IPS-20b (cell line): ENCODE measurements around the gene ADCY1.

Source experiments
- H3K27ac ChIP-seq: one replicate; pipeline ENCODE4 v1.5.1; 2013; ENCODE audit warnings: low read length
- H3K27me3 ChIP-seq: 2 replicates; pipeline ENCODE4 v1.6.1; 2013; ENCODE audit warnings: mild to moderate bottlenecking, low read length, inconsistent platforms; ENCODE audit not compliant: insufficient read depth
- H3K36me3 ChIP-seq: 2 replicates; pipeline ENCODE4 v1.6.1; 2013; ENCODE audit warnings: low read depth, mild to moderate bottlenecking, inconsistent platforms, low read length, moderate library complexity; ENCODE audit not compliant: insufficient read depth
- H3K4me1 ChIP-seq: 2 replicates; pipeline ENCODE4 v1.6.1; 2013; ENCODE audit warnings: mild to moderate bottlenecking, control low read depth, inconsistent platforms, low read length, moderate library complexity; ENCODE audit not compliant: insufficient read depth
- H3K4me3 ChIP-seq: 2 replicates; pipeline ENCODE4 v1.5.1; 2013; ENCODE audit warnings: mild to moderate bottlenecking, low read length, inconsistent platforms
- H3K9ac ChIP-seq: 2 replicates; pipeline ENCODE4 v1.6.1; 2013; ENCODE audit warnings: low read depth, mild to moderate bottlenecking, inconsistent platforms, low read length, moderate library complexity
- H3K9me3 ChIP-seq: 2 replicates; pipeline ENCODE4 v1.6.1; 2013; ENCODE audit warnings: mild to moderate bottlenecking, low read depth, low read length, inconsistent platforms; ENCODE audit not compliant: insufficient read depth

Gene ADCY1

DNA sequence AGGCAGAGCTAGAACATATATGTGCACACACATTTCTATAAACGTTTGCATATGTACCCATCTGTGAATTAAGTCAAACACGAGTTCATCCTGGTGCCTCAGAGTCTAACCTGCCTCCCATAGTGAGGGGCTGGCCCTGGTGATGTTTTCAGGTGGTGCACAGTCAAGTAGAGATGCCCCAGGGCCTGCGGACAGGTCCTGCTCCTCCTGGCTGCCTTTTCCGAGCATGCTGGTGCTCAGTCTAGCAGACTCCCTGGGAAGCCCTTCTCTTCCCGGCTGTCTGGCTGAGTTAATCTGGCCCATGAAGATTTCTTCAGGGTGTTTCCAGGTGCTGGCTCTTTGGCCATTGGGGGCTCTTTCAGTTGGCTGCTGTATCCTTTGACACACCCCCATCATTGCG, 14.3 kb downstream of the ADCY1 start:
- Histone ChIP-seq H3K9ac (no peak overlapping the region), H3K36me3 (no peaks in the 10 kb centered on the region), H3K4me3 (no peak overlapping the region), H3K4me1 (no peaks in the 10 kb centered on the region; the same call in 1 of the 2 replicates), H3K27me3 (no peaks in the 10 kb centered on the region), H3K9me3 (no peaks in the 10 kb centered on the region), H3K27ac (no peak overlapping the region)

DNA sequence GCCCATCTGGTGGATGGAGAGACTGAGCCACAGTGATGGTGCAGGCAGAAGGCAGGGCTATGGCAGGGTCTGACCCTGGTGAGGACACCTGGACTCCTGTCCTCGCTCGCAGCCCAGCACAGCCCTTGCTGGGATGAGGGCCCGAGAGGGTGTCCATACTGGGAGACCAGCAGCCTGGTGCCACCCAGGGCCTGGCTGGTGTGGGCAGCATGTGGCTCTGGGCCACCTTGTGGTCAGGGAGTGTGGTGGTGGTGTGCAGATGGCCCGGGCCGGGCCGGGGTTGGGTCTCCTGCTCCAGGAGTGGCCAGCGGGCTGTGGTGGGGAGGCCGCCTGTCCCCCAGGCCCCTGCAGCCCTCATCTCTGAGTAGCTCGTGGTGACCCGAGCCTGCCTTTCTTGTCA, 14.9 kb downstream of the ADCY1 start:
- H3K27ac ChIP-seq: no peak overlapping the region
- no peaks in the 10 kb centered on the region for H3K36me3 ChIP-seq
- H3K4me3 ChIP-seq: no peak overlapping the region
- no peaks in the 10 kb centered on the region for H3K9me3 ChIP-seq
- H3K4me1 ChIP-seq: no peaks in the 10 kb centered on the region
- H3K9ac ChIP-seq: no peak overlapping the region
- H3K27me3 ChIP-seq: no peaks in the 10 kb centered on the region

DNA sequence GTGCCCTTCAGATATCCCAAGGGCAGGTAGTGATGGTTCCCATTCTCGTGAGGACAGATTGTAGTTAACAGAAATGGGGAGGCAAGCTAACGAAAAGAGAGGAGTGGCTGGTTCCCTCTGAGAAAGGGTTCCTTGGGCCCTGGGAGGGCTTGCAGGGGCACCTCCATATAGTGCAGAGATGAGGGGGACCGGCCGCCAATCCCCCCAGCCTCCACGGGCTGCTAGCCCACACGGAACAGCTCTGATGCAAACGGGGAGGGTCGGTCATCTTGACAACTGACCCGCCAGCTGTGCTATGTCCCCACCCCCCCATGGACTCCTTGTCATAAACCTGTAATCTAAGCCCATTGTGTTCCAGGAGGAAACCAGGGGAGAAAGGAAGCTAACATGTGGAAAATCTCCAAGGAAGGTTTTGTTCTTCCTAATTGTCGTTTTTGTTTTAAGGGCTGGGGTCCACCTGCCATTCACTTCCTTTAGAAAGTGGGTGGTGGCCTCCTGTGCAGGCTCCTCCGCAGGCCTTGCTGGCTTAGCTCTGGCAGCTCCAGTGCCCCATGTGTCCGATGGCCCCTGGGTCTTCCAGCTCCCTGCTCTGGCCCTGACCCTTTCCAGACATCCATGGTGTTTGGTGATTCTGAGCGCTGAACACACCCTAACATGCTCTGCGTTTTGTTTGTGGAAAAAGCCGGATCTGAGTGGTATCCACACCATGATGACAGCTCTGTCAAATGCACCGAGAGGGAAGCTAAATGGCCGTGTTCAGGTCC, 15.9 kb downstream of the ADCY1 start:
- Histone ChIP-seq H3K9ac (no peak overlapping the region), H3K9me3 (no peaks in the 10 kb centered on the region), H3K4me1 (peaks cover 5% of the 10 kb centered on the region; the same call in 1 of the 2 replicates), H3K36me3 (no peaks in the 10 kb centered on the region), H3K27me3 (no peaks in the 10 kb centered on the region), H3K4me3 (no peak overlapping the region), H3K27ac (no peak overlapping the region)

DNA sequence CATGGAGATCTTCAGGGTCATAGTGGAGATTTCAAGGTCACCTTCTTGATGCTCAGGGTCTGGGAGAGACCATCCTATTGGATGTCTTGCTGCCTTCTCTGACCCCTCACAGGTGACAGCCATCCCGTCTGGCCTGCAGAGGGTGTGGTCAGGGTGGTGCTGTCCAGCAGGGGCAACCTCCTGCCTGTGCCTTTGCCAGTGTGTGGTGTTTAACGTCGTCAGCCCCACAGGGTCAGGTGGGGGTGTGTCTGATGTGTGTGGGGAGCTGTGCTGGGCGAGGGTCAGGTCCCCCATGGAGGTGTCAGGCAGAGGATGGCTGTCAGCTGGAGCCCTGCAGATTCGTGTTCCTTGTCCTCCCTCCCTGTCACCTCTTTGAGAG, 16.5 kb downstream of the ADCY1 start:
- Histone ChIP-seq H3K9me3 (no peaks in the 10 kb centered on the region), H3K4me3 (no peak overlapping the region), H3K27ac (no peak overlapping the region), H3K9ac (no peak overlapping the region), H3K27me3 (no peaks in the 10 kb centered on the region), H3K4me1 (peaks cover 8% of the 10 kb centered on the region; the same call in 1 of the 2 replicates), H3K36me3 (no peaks in the 10 kb centered on the region)

DNA sequence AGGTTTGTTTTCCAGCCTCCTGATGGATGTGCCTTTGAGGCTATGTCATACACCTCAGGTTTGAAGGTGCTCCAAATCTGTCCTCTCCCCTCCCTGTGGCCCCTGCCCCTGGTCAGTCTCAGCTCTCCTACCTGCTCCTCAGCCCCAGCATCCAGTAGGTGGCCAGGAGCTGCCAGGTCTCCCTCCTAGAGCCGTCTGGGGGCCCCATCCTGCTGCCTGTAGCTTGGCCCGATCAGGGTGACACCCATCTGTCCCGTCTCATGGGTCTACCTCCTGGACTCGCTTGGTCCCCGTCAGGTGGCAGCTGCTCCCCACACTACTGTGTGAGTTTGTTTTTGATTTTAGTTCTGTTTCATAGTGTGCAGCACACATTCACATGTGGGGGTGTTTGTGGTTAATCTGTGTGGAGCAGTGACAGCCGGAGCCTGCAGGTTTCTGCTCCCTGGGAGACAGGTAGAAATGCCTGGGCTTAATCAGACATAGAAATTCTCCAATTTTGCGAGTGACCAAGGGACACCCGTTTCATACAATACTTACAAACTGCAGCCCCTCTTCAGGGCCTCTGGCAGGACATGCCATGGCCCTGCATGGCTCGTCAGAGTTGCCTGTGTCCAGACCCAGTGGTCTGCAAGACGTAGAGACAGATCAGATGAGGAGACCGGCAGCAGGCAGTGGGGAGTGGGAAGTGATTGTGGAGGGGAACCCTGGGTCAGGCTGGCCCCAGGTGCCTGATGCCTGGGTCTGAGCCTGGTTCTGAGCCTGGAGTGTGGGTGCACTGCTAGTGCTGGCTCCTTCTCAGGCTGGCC, 17.1 kb downstream of the ADCY1 start:
- Histone ChIP-seq H3K4me1 (peaks cover 8% of the 10 kb centered on the region; the same call in 1 of the 2 replicates), H3K27ac (no peak overlapping the region), H3K36me3 (peaks cover 4% of the 10 kb centered on the region; the same call in 1 of the 2 replicates), H3K27me3 (no peaks in the 10 kb centered on the region), H3K9ac (no peak overlapping the region), H3K4me3 (no peak overlapping the region), H3K9me3 (no peaks in the 10 kb centered on the region)

DNA sequence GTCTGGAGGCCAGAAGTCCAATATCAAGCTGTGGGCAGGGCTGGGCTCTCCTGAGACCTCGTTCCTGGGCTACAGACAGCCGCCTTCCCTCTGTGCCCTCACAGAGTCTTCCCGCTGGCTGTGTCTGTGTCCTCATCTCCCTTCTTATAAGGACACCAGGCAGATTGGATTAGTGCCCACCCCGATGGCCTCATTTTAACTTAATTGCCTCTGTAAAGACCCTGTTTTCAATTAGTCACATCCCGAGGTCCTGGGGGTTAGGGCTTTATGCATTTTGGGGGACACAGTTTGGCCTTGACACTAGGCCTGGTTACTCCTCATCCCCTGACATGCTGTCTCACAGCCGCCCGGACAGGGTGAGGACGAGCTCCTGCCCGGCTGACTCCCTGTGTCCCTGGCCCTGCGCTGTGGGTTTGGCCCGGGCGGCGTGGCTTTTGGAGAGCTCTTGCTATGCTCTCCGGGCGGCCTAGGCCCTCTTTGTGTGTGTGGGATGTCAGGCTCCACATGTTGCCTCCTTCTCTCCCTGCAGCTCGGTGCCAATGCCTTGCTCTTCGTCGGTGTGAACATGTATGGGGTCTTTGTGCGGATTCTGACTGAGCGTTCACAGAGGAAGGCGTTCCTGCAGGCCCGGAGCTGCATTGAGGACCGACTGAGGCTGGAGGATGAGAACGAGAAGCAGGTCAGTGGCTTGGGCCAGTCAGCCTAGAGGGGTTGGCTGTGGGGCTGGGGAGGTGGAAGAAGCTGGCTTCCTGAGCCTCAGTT, 18.2 kb downstream of the ADCY1 start:
- Histone ChIP-seq H3K36me3 (peaks cover 5% of the 10 kb centered on the region; the same call in 1 of the 2 replicates), H3K9me3 (no peaks in the 10 kb centered on the region), H3K9ac (no peak overlapping the region), H3K27ac (no peak overlapping the region), H3K4me3 (no peak overlapping the region), H3K27me3 (no peaks in the 10 kb centered on the region), H3K4me1 (peaks cover 10% of the 10 kb centered on the region; the same call in 1 of the 2 replicates)

DNA sequence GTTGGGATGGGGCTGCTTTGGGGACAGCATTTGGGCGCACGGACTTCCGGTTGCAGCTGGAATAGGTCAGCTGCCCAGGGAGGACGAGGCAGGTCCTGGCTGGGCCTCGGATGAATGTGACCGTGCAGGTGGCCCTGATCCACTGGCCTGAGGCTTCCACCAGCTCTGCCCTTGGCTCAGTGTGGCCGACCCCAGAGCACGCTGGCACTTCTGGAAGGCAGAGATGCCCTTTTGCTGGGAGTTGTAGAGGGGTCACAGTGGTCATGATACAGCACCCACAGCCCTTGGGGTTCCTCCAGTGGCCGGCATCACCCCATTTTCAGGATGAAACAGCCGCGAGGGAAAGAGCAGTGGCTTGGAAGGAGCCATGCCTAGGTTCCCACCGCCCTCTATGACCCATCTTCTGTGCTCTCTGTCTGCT, 19.0 kb downstream of the ADCY1 start:
- Histone ChIP-seq H3K4me1 (peaks cover 10% of the 10 kb centered on the region; the same call in 1 of the 2 replicates), H3K27me3 (no peaks in the 10 kb centered on the region), H3K27ac (no peak overlapping the region), H3K9ac (no peak overlapping the region), H3K9me3 (no peaks in the 10 kb centered on the region), H3K36me3 (peaks cover 5% of the 10 kb centered on the region; the same call in 1 of the 2 replicates), H3K4me3 (no peak overlapping the region)

DNA sequence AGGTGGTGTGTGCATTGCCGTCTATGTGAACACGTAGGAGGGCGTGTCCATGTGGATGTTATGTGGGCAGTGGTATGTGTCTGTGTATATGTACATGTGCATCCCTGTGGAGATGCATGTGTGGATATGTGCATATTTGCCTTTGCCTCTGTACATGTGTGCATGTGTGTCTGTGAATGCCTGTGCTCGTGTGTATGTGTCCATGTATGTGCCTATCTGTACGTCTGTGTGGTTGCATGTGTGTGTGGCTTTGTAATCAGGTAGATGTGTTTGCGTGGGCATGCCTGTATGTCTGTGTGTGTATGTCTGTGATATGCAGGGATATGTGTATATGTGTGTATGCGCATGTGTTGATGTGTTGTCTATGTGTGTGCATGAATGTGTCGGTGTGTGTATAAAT, 19.7 kb downstream of the ADCY1 start:
- no peak overlapping the region for H3K27ac ChIP-seq
- H3K9ac ChIP-seq: no peak overlapping the region
- H3K36me3 ChIP-seq: peaks cover 5% of the 10 kb centered on the region; the same call in 1 of the 2 replicates
- H3K9me3 ChIP-seq: no peaks in the 10 kb centered on the region
- no peaks in the 10 kb centered on the region for H3K27me3 ChIP-seq
- no peak overlapping the region for H3K4me3 ChIP-seq
- H3K4me1 ChIP-seq: peaks cover 10% of the 10 kb centered on the region; the same call in 1 of the 2 replicates

DNA sequence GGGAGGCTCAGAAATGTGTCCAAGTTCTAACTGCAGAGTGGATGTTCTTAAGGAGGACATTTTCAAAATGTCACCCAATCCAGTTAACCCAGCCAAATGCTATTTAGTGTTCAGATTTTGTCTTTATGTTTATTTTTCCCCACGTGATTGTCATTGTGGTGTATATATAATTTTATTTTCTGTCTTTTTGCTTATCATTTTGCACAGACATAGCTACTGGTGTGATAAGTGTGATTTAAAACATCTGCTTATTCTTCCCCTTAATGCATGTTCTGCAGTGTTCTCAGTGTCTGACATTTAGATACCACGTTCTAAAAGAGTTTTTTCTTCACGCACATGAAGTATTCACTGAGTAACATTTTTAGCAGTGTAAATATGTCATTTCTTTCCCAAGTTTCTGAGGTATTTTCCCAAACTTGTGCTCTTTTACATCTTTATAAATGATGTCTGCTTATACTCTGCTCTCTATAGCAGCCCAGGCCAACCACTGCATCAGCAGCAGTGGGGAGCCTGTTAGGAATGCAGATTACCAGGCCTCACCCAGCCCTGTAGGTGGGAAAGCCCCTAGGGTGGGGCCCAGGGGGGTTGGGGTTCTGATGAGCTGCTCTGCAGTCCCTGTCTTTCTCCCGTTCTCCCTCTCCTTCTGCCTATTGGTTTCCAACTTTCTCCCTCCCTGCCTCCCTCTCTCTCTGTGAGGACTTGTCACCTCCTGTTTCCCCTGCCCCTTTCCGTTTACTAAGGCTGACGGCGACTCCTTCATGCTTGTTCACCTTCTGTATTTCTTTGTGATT, 20.8 kb downstream of the ADCY1 start:
- H3K36me3 ChIP-seq: peaks cover 5% of the 10 kb centered on the region; the same call in 1 of the 2 replicates
- H3K9ac ChIP-seq: no peak overlapping the region
- H3K4me3 ChIP-seq: no peak overlapping the region
- peaks cover 10% of the 10 kb centered on the region; the same call in 1 of the 2 replicates for H3K4me1 ChIP-seq
- no peak overlapping the region for H3K27ac ChIP-seq
- H3K9me3 ChIP-seq: no peaks in the 10 kb centered on the region
- H3K27me3 ChIP-seq: no peaks in the 10 kb centered on the region

DNA sequence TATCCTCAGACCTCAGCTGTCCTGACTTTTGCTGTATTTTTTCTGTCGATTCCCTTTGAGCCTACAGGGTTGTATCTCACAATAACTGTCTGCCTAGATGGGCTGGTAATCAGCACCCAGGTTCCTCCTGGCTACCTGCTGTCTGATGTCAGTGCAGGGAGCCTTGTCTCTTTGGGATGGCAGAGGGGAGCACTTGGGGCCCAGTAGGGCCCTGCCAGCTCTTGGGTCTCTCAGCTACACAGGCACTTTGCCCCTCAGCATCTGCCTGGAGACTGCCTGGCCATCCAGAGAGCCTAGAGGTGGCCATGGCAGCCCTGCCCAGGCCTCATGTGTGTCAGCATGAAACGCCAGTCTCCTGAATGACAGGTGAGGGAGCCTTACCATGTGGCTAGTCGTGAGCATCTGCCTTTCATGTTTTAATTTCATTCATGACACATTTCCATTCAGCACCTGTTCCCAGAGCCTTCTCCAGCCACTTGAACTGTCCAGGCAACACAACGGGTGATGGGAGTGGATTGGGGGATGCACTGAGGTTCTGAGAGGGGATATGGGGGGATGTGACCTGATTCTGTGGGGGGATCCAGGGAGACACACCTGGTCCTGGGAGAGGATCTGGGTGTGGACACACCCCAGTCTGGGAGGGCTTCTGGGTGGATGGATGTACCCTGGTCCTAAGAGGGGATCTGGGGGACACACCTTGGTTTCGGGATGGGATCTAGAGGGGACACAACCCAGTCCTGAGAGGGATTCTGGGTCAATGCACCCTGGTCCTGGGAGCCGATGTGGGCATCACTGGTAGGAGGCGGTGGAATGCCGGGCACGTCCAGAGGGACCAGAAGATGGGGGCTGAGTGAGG, 21.9 kb downstream of the ADCY1 start:
- H3K9ac ChIP-seq: no peak overlapping the region
- H3K27me3 ChIP-seq: no peaks in the 10 kb centered on the region
- no peak overlapping the region for H3K27ac ChIP-seq
- H3K36me3 ChIP-seq: peaks cover 5% of the 10 kb centered on the region; the same call in 1 of the 2 replicates
- no peak overlapping the region for H3K4me3 ChIP-seq
- peaks cover 10% of the 10 kb centered on the region; the same call in 1 of the 2 replicates for H3K4me1 ChIP-seq
- H3K9me3 ChIP-seq: no peaks in the 10 kb centered on the region
